B cell (primary cell): Measurements from ENCODE around the gene MDFI. TPM values are rescaled to one million over a fixed set of nuclear protein-coding genes. Genes with fewer than 3 reads are reported as not detected.

Experiments used
- ATAC-seq: fragments of 200-7000 bp; cut with Tn5 transposase; one replicate; pipeline ENCODE4 v1.10.0; 2021; ENCODE audit warnings: low read depth, mild to moderate bottlenecking, moderate number of reproducible peaks, moderate library complexity
- CTCF ChIA-PET: fragments of 350-600 bp; sonication (Branson Sonifier 250); formaldehyde crosslinking; loops from one replicate; lab custom pipeline; 2021; ENCODE audit warnings: antibody characterized with exemption, inconsistent platforms; lab: Charles Lee
- POLR2A ChIA-PET: fragments of 350-600 bp; sonication (Branson Sonifier 250); formaldehyde crosslinking; loops from one replicate; lab custom pipeline; 2021; ENCODE audit warnings: antibody characterized with exemption; lab: Charles Lee
- DNase-seq: peaks from one replicate; pipeline ENCODE4 v3.0.0; 2013
- H2AFZ ChIP-seq: 2 replicates; pipeline ENCODE4 v1.6.1; 2012; ENCODE audit warnings: mild to moderate bottlenecking, low read depth, low read length; ENCODE audit not compliant: insufficient read depth, poor library complexity, severe bottlenecking
- H3K27ac ChIP-seq, 2 donors: 1 replicate in 1 of 2; 2 replicates in 1 of 2; pipeline ENCODE4 v1.5.1; 2012 to 2013; ENCODE audit warnings: low read length in 2 of 2, mild to moderate bottlenecking in 2 of 2, moderate library complexity in 1 of 2
- H3K27me3 ChIP-seq, 4 experiments: fragments of 200-600 bp in 1 of 4; sonication (generic) in 1 of 4; replicated peaks in 1 of 4; 1 replicate in 2 of 4; 2 replicates in 2 of 4; pipeline versions ENCODE4 v1.6.1 to v1.7.0; 2013 to 2016; ENCODE audit warnings: low read length in 3 of 4, mild to moderate bottlenecking in 2 of 4, mixed read lengths in 1 of 4, moderate library complexity in 1 of 4; ENCODE audit not compliant: insufficient read depth in 4 of 4, control insufficient read depth in 3 of 4; ENCODE audit errors: control extremely low read depth in 1 of 4
- H3K36me3 ChIP-seq, 2 experiments: replicated peaks in 1 of 2; 1 replicate in 1 of 2; 2 replicates in 1 of 2; pipeline versions ENCODE4 v1.6.1 to v1.7.1; 2013; ENCODE audit warnings: low read length in 1 of 2; ENCODE audit not compliant: insufficient read depth in 2 of 2, control insufficient read depth in 1 of 2; ENCODE audit errors: control extremely low read depth in 1 of 2, extremely low read depth in 1 of 2
- H3K4me1 ChIP-seq, 2 donors: fragments of 200-600 bp in 1 of 2; sonication (generic) in 1 of 2; 1 replicate in 1 of 2; 2 replicates in 1 of 2; pipeline versions ENCODE4 v1.5.1 to v1.6.1; 2013 to 2017; ENCODE audit warnings: low read length in 2 of 2; ENCODE audit not compliant: control insufficient read depth in 2 of 2, insufficient read depth in 2 of 2
- H3K4me2 ChIP-seq: replicated peaks from 2 replicates; pipeline ENCODE3; 2012; ENCODE audit warnings: mild to moderate bottlenecking, low read depth, low read length; ENCODE audit not compliant: poor library complexity, severe bottlenecking
- H3K4me3 ChIP-seq, 5 experiments: fragments of 200-600 bp in 1 of 5; sonication (generic) in 1 of 5; 1 replicate in 3 of 5; 2 replicates in 2 of 5; pipeline versions ENCODE4 v1.5.1 to v1.7.0; 2011 to 2016; ENCODE audit warnings: low read length in 4 of 5, mild to moderate bottlenecking in 4 of 5, low read depth in 2 of 5, control low read depth in 1 of 5, moderate library complexity in 1 of 5; ENCODE audit not compliant: insufficient read depth in 1 of 5; ENCODE audit errors: control extremely low read depth in 1 of 5, extremely low read depth in 1 of 5
- H3K79me2 ChIP-seq: fragments of 200-600 bp; sonication (generic); one replicate; pipeline ENCODE4 v1.6.0; 2016; ENCODE audit warnings: low read length; ENCODE audit not compliant: control insufficient read depth, insufficient read depth
- H3K9ac ChIP-seq: fragments of 200-600 bp; sonication (generic); 2 replicates; pipeline ENCODE4 v1.6.1; 2017; ENCODE audit warnings: mild to moderate bottlenecking, low read length, moderate library complexity
- H3K9me3 ChIP-seq, 3 donors: one replicate each; pipeline versions ENCODE4 v1.6.1 to v1.7.1; 2013; ENCODE audit warnings: low read length in 2 of 3; ENCODE audit not compliant: control insufficient read depth in 2 of 3, insufficient read depth in 1 of 3; ENCODE audit errors: control extremely low read depth in 1 of 3
- H4K20me1 ChIP-seq: 2 replicates; pipeline ENCODE4 v1.6.0; 2012; ENCODE audit warnings: mild to moderate bottlenecking, low read length; ENCODE audit not compliant: insufficient read depth, control insufficient read depth, poor library complexity, severe bottlenecking
- H3K27ac Mint-ChIP-seq: one replicate; pipeline ENCODE4 v1.8.0; 2021; ENCODE audit warnings: mixed read lengths
- H3K27me3 Mint-ChIP-seq: one replicate; pipeline ENCODE4 v1.8.0; 2021; ENCODE audit warnings: mixed read lengths
- H3K4me1 Mint-ChIP-seq: one replicate; pipeline ENCODE4 v1.8.0; 2021; ENCODE audit warnings: mixed read lengths
- H3K4me3 Mint-ChIP-seq: one replicate; pipeline ENCODE4 v1.8.0; 2021; ENCODE audit warnings: mixed read lengths
- H3K9me3 Mint-ChIP-seq: one replicate; pipeline ENCODE4 v1.8.0; 2022; ENCODE audit warnings: mixed read lengths; ENCODE audit not compliant: insufficient read depth
- EZH2 ChIP-seq: IDR thresholded peaks from 2 replicates; pipeline ENCODE4 v1.6.1; 2012; ENCODE audit warnings: borderline replicate concordance, low read depth, mild to moderate bottlenecking, moderate library complexity, low read length; ENCODE audit not compliant: insufficient read depth, poor library complexity, severe bottlenecking
- WGBS: methylation state at CpG from one replicate; pipeline ENCODE4 v1.1.5; 2013; ENCODE audit warnings: missing lambda C conversion rate; ENCODE audit not compliant: insufficient coverage; 5-methylcytosine and 5-hydroxymethylcytosine counted together
- intact Hi-C: fragments of 100-400 bp; cut with micrococcal nuclease; formaldehyde crosslinking; loops from one replicate; pipeline ENCODE4 v1.10.0; 2022
- polyA plus RNA-seq: library from polyadenylated mRNA; depleted of rRNA; stranded (reverse); fragments of >200 nt; gene quantifications from 2 replicates; pipeline ENCODE4 v1.2.3, GENCODE V29; 2012
- total RNA-seq, 2 donors: library from RNA; stranded (reverse); fragments of 120-200 nt in 1 of 2; gene quantifications; 1 replicate in 1 of 2; 2 replicates in 1 of 2; pipeline versions ENCODE4 v1.2.3 to v1.2.4, GENCODE V29; 2013 to 2022
- TF ChIP-seq, protein P1 (sequence below): fragments of 200-600 bp; IDR thresholded peaks from one replicate; pipeline ENCODE4 v1.8.0; 2022; ENCODE audit warnings: antibody characterized with exemption, mild to moderate bottlenecking

Gene MDFI
- total and polyA plus RNA-seq, 2 donors (not counting 1 experiment from before 2014, with no cell fraction given): not detected

DNA sequence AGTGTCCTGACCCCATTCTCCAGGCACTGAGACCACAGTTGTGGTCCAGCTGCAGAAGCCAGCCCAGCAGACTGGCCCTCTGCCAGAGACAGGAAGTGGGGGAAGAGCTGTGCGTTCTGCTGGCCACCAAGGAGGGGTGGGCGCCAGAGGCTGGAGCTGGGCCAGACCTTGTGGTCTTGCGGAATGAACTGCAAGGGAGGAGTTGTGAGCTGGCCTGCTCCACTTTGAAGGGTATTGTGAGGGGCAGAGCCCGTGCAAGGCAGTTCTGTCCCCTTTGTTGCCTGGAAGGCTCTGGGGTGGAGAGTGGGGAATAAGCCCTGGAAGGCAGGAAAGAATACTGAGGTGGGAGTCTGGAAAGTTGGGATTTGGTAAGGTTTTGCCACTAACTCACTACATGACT, 3.6 kb upstream of the MDFI start:
- Mint-ChIP-seq H3K4me1 (peaks cover 13% of the 10 kb centered on the region), H3K4me3 (no peak overlapping the region), H3K9me3 (no peaks in the 10 kb centered on the region), H3K27me3 (peaks cover 55% of the 10 kb centered on the region), H3K27ac (no peak overlapping the region)
- H2AFZ ChIP-seq: no peak overlapping the region
- H3K36me3 ChIP-seq: no peaks in the 10 kb centered on the region
- H3K27ac ChIP-seq: no peak overlapping the region
- intact Hi-C loops: no loop called here
- ChIA-PET CTCF (interaction anchor here (0.6 to 1.6 kb wide), 2 partner anchors 32 to 209 kb away, joined by 3 read pairs; no protein-coding TSS in a partner anchor), POLR2A (no interaction called here)
- peaks cover 17 to 21% of the 10 kb centered on the region in 2 donors for H3K4me1 ChIP-seq
- no peak overlapping the region for H3K4me3 ChIP-seq
- peaks cover 0 to 14% (median 0%) of the 10 kb centered on the region in 3 donors for H3K9me3 ChIP-seq
- no peak for TF ChIP-seq EZH2
- TF ChIP-seq, protein P1, sequence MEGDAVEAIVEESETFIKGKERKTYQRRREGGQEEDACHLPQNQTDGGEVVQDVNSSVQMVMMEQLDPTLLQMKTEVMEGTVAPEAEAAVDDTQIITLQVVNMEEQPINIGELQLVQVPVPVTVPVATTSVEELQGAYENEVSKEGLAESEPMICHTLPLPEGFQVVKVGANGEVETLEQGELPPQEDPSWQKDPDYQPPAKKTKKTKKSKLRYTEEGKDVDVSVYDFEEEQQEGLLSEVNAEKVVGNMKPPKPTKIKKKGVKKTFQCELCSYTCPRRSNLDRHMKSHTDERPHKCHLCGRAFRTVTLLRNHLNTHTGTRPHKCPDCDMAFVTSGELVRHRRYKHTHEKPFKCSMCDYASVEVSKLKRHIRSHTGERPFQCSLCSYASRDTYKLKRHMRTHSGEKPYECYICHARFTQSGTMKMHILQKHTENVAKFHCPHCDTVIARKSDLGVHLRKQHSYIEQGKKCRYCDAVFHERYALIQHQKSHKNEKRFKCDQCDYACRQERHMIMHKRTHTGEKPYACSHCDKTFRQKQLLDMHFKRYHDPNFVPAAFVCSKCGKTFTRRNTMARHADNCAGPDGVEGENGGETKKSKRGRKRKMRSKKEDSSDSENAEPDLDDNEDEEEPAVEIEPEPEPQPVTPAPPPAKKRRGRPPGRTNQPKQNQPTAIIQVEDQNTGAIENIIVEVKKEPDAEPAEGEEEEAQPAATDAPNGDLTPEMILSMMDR: no peak
- no peak overlapping the region for H3K4me2 ChIP-seq
- 31% methylated on average over 4 of the region's 4 CpGs for whole genome bisulfite sequencing
- DNase-seq: no peak
- no peak overlapping the region for H3K9ac ChIP-seq
- ATAC-seq: no peak
- H4K20me1 ChIP-seq: no peaks in the 10 kb centered on the region
- no peaks in the 10 kb centered on the region for H3K79me2 ChIP-seq
- peaks cover 0 to 46% (median 19%) of the 10 kb centered on the region in 4 experiments for H3K27me3 ChIP-seq

DNA sequence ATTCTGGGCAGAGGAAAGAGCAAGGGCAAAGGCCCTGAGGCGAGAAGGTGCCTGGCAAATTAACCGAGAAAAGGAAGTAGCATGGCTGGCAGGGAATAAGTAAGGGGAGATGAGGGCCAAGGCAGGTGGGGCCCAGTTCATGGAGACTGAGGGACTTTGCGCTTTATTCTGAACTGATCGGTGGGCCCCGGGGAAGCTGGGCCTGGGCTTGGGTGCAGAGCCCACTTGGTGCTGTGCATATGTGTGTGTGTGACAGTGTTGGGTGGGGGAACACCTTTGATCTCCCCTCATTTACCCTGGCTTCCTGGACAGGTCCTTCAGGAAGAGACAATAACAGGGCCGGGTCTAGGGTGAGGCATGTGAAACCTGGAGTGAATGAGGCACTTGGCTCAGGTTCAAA, 2.9 kb upstream of the MDFI start:
- H3K27me3 ChIP-seq: peaks cover 0 to 50% (median 19%) of the 10 kb centered on the region in 4 experiments
- intact Hi-C loops: no loop called here
- DNase-seq (no peak), ATAC-seq (no peak)
- H3K36me3 ChIP-seq: no peaks in the 10 kb centered on the region
- no peaks in the 10 kb centered on the region for H4K20me1 ChIP-seq
- CTCF ChIA-PET: interaction anchor here (1.6 kb wide), 1 partner anchor 210 kb away, joined by 3 read pairs; no protein-coding TSS in a partner anchor
- no peak overlapping the region for H3K4me2 ChIP-seq
- H3K4me1 ChIP-seq: peaks cover 17 to 21% of the 10 kb centered on the region in 2 donors
- H3K4me3 Mint-ChIP-seq: no peak overlapping the region
- 78% methylated on average over 5 of the region's 6 CpGs for WGBS
- H3K27ac ChIP-seq: no peak overlapping the region
- POLR2A ChIA-PET: no interaction called here
- H3K4me3 ChIP-seq: no peak overlapping the region
- H3K9ac ChIP-seq: no peak overlapping the region
- peaks cover 15% of the 10 kb centered on the region for H3K4me1 Mint-ChIP-seq
- TF ChIP-seq, protein P1: no peak
- no peak for TF ChIP-seq EZH2
- no peak overlapping the region for H2AFZ ChIP-seq
- H3K27me3 Mint-ChIP-seq: peaks cover 61% of the 10 kb centered on the region
- no peaks in the 10 kb centered on the region for H3K9me3 Mint-ChIP-seq
- no peaks in the 10 kb centered on the region for H3K79me2 ChIP-seq
- H3K27ac Mint-ChIP-seq: no peak overlapping the region
- H3K9me3 ChIP-seq: peaks cover 0 to 14% (median 0%) of the 10 kb centered on the region in 3 donors
